Natural killer cell treated with Interleukin-12 subunit alpha and Interleukin-12 subunit beta and Interleukin-15 and Interleukin-18, amount 100 ng/mL, for 72 hours (primary cell): Measurements from ENCODE around the gene DTNB. TPM values are rescaled to one million over a fixed set of nuclear protein-coding genes. Genes with fewer than 3 reads are reported as not detected.

Experiments used
- ATAC-seq, 2 donors: fragments of 150-1000 bp; cut with Tn5 transposase in 1 of 2; sonication (Bioruptor Pico), chemical (Tn5 transposase) in 1 of 2; 2 replicates each; pipeline ENCODE4 v1.10.0; 2021
- DNase-seq: peaks from one replicate; pipeline ENCODE4 v3.0.0; 2022; ENCODE audit warnings: low spot score
- H3K27ac Mint-ChIP-seq, 2 donors: 1 replicate in 1 of 2; 2 replicates in 1 of 2; pipeline ENCODE4 v1.8.0; 2022; ENCODE audit warnings: mixed read lengths in 2 of 2, mild to moderate bottlenecking in 1 of 2, moderate library complexity in 1 of 2
- H3K27me3 Mint-ChIP-seq, 2 donors: 1 replicate in 1 of 2; 2 replicates in 1 of 2; pipeline ENCODE4 v1.8.0; 2022; ENCODE audit warnings: mixed read lengths in 2 of 2
- H3K36me3 Mint-ChIP-seq: one replicate; pipeline ENCODE4 v1.8.0; 2022; ENCODE audit warnings: mixed read lengths
- H3K4me1 Mint-ChIP-seq, 2 donors: 1 replicate in 1 of 2; 2 replicates in 1 of 2; pipeline ENCODE4 v1.8.0; 2022; ENCODE audit warnings: low read depth in 2 of 2, mixed read lengths in 2 of 2, mild to moderate bottlenecking in 1 of 2
- H3K4me3 Mint-ChIP-seq: one replicate; pipeline ENCODE4 v1.8.0; 2022; ENCODE audit warnings: mixed read lengths
- H3K9me3 Mint-ChIP-seq: 2 replicates; pipeline ENCODE4 v1.8.0; 2022; ENCODE audit warnings: mixed read lengths
- total RNA-seq, 2 donors: library from RNA; stranded (reverse); gene quantifications; one replicate each; pipeline ENCODE4 v1.2.3, GENCODE V29; 2022

DTNB gene
- total RNA-seq, 2 donors from 2014 or later = 5.3 to 18.9 TPM

- Mint-ChIP-seq H3K4me1 (no peaks in the 10 kb centered on the region), H3K27me3 (no peaks in the 10 kb centered on the region), H3K4me3 (no peak overlapping the region), H3K9me3 (peaks cover 5% of the 10 kb centered on the region), H3K36me3 (peaks cover 6% of the 10 kb centered on the region), H3K27ac (no peak overlapping the region)
- DNase-seq (no peak), ATAC-seq (no peak)
Observed at GRCh38 chr2:25479761-25480160, 193.6 kb downstream of the DTNB start.

GRCh38 chr2:25478736-25479135 is 194.6 kb downstream of the DTNB start:
- ATAC-seq (no peak), DNase-seq (no peak)
- H3K9me3 Mint-ChIP-seq = peaks cover 5% of the 10 kb centered on the region
- H3K36me3 Mint-ChIP-seq = peaks cover 7% of the 10 kb centered on the region
- H3K27me3 Mint-ChIP-seq = no peaks in the 10 kb centered on the region
- no peak overlapping the region for H3K27ac Mint-ChIP-seq
- no peaks in the 10 kb centered on the region for H3K4me1 Mint-ChIP-seq
- no peak overlapping the region for H3K4me3 Mint-ChIP-seq

- H3K4me1 Mint-ChIP-seq = no peaks in the 10 kb centered on the region
- no peak overlapping the region for H3K27ac Mint-ChIP-seq
- H3K4me3 Mint-ChIP-seq = no peak overlapping the region
- no peaks in the 10 kb centered on the region for H3K27me3 Mint-ChIP-seq
- DNase-seq = no peak
- ATAC-seq = no peak
- peaks cover 7% of the 10 kb centered on the region for H3K36me3 Mint-ChIP-seq
- peaks cover 5% of the 10 kb centered on the region for H3K9me3 Mint-ChIP-seq
Observed at GRCh38 chr2:25473758-25474340, 199.5 kb downstream of the DTNB start.

- Mint-ChIP-seq H3K4me3 (no peak overlapping the region), H3K36me3 (peaks cover 7% of the 10 kb centered on the region), H3K9me3 (peaks cover 5% of the 10 kb centered on the region), H3K27ac (no peak overlapping the region), H3K27me3 (no peaks in the 10 kb centered on the region), H3K4me1 (no peaks in the 10 kb centered on the region)
- ATAC-seq (no peak), DNase-seq (no peak)
Observed at GRCh38 chr2:25473131-25473530, 200.2 kb downstream of the DTNB start.

GRCh38 chr2:25470806-25471205 is 202.6 kb downstream of the DTNB start:
- no peak for DNase-seq
- Mint-ChIP-seq H3K36me3 (peaks cover 7% of the 10 kb centered on the region), H3K9me3 (peaks cover 5% of the 10 kb centered on the region), H3K4me3 (no peak overlapping the region), H3K27me3 (no peaks in the 10 kb centered on the region), H3K4me1 (no peaks in the 10 kb centered on the region), H3K27ac (no peak overlapping the region)
- no peak for ATAC-seq

- no peak overlapping the region for H3K27ac Mint-ChIP-seq
- no peaks in the 10 kb centered on the region for H3K9me3 Mint-ChIP-seq
- no peak for DNase-seq
- H3K27me3 Mint-ChIP-seq = no peaks in the 10 kb centered on the region
- H3K36me3 Mint-ChIP-seq = no peaks in the 10 kb centered on the region
- no peak overlapping the region for H3K4me3 Mint-ChIP-seq
- ATAC-seq = no peak
- H3K4me1 Mint-ChIP-seq = no peaks in the 10 kb centered on the region
Observed at GRCh38 chr2:25467743-25468142, 205.6 kb downstream of the DTNB start.

- no peak overlapping the region for H3K27ac Mint-ChIP-seq
- no peaks in the 10 kb centered on the region for H3K4me1 Mint-ChIP-seq
- no peak overlapping the region for H3K4me3 Mint-ChIP-seq
- H3K36me3 Mint-ChIP-seq = no peaks in the 10 kb centered on the region
- DNase-seq (no peak), ATAC-seq (no peak)
- no peaks in the 10 kb centered on the region for H3K27me3 Mint-ChIP-seq
- H3K9me3 Mint-ChIP-seq = no peaks in the 10 kb centered on the region
Observed at GRCh38 chr2:25462021-25462420, 211.4 kb downstream of the DTNB start.

GRCh38 chr2:25460261-25460905 is 213.0 kb downstream of the DTNB start:
- DNase-seq (no peak), ATAC-seq (no peak)
- no peaks in the 10 kb centered on the region for H3K4me1 Mint-ChIP-seq
- H3K4me3 Mint-ChIP-seq = no peak overlapping the region
- H3K36me3 Mint-ChIP-seq = no peaks in the 10 kb centered on the region
- H3K9me3 Mint-ChIP-seq = no peaks in the 10 kb centered on the region
- no peaks in the 10 kb centered on the region for H3K27me3 Mint-ChIP-seq
- H3K27ac Mint-ChIP-seq = no peak overlapping the region

- Mint-ChIP-seq H3K27me3 (no peaks in the 10 kb centered on the region), H3K27ac (peak overlapping the region in 1 of 2 donors; percentile 27), H3K36me3 (peaks cover 18% of the 10 kb centered on the region), H3K4me1 (peaks cover 13 to 22% of the 10 kb centered on the region in 2 donors), H3K9me3 (no peaks in the 10 kb centered on the region), H3K4me3 (no peak overlapping the region)
- DNase-seq (no peak), ATAC-seq (no peak)
Observed at GRCh38 chr2:25454824-25455611, 218.4 kb downstream of the DTNB start.

- ATAC-seq (peak; percentile 89 to 97), DNase-seq (no peak)
- no peaks in the 10 kb centered on the region for H3K9me3 Mint-ChIP-seq
- peaks cover 13 to 22% of the 10 kb centered on the region in 2 donors for H3K4me1 Mint-ChIP-seq
- no peaks in the 10 kb centered on the region for H3K27me3 Mint-ChIP-seq
- H3K36me3 Mint-ChIP-seq = peaks cover 18% of the 10 kb centered on the region
- H3K4me3 Mint-ChIP-seq = peak overlapping the region; percentile 80
- H3K27ac Mint-ChIP-seq = peak overlapping the region; percentile 89 to 94
Observed at GRCh38 chr2:25453199-25453905, 220.0 kb downstream of the DTNB start.

GRCh38 chr2:25448808-25449207 is 224.6 kb downstream of the DTNB start:
- no peak for DNase-seq
- no peak overlapping the region for H3K27ac Mint-ChIP-seq
- peaks cover 18% of the 10 kb centered on the region for H3K36me3 Mint-ChIP-seq
- peaks cover 13 to 22% of the 10 kb centered on the region in 2 donors for H3K4me1 Mint-ChIP-seq
- no peaks in the 10 kb centered on the region for H3K9me3 Mint-ChIP-seq
- H3K27me3 Mint-ChIP-seq = no peaks in the 10 kb centered on the region
- H3K4me3 Mint-ChIP-seq = no peak overlapping the region
- ATAC-seq = no peak

- no peak for DNase-seq
Observed at GRCh38 chr2:25447018-25447417, 226.4 kb downstream of the DTNB start.

GRCh38 chr2:25446122-25446521 is 227.3 kb downstream of the DTNB start:
- Mint-ChIP-seq H3K4me3 (no peak overlapping the region), H3K27me3 (no peaks in the 10 kb centered on the region), H3K27ac (no peak overlapping the region), H3K36me3 (peaks cover 2% of the 10 kb centered on the region), H3K4me1 (no peaks in the 10 kb centered on the region), H3K9me3 (no peaks in the 10 kb centered on the region)
- ATAC-seq (no peak), DNase-seq (no peak)

More at GRCh38 chr2:25447018-25447417, 226.4 kb downstream of the DTNB start:
- H3K27ac Mint-ChIP-seq = no peak overlapping the region
- no peaks in the 10 kb centered on the region for H3K27me3 Mint-ChIP-seq
- no peak for ATAC-seq
- peaks cover under 1 to 5% of the 10 kb centered on the region in 2 donors for H3K4me1 Mint-ChIP-seq
- H3K4me3 Mint-ChIP-seq = no peak overlapping the region
- peaks cover 7% of the 10 kb centered on the region for H3K36me3 Mint-ChIP-seq
- no peaks in the 10 kb centered on the region for H3K9me3 Mint-ChIP-seq

GRCh38 chr2:25445464-25445863 is 227.9 kb downstream of the DTNB start:
- Mint-ChIP-seq H3K27ac (no peak overlapping the region), H3K36me3 (no peaks in the 10 kb centered on the region), H3K27me3 (no peaks in the 10 kb centered on the region), H3K4me1 (no peaks in the 10 kb centered on the region), H3K9me3 (no peaks in the 10 kb centered on the region), H3K4me3 (no peak overlapping the region)
- DNase-seq (no peak), ATAC-seq (no peak)
